Spleen (tissue), 11 donors: Measurements from ENCODE around the gene ABTB2. TPM values are rescaled to one million over a fixed set of nuclear protein-coding genes. Genes with fewer than 3 reads are reported as not detected.
A peak's percentile ranks its signal among the peaks of the same experiment; 100 is the strongest.

Experiments
- DNase-seq: peaks from one replicate; pipeline ENCODE4 v3.0.0-alpha.2; 2020
- H3K27ac ChIP-seq, 8 donors: fragments of 200-600 bp; sonication (generic) in 7 of 8; 1 replicate in 4 of 8; 2 replicates in 4 of 8; pipeline versions ENCODE4 v1.5.0 to v1.8.0; 2016 to 2021; ENCODE audit warnings: inconsistent platforms in 4 of 8, mild to moderate bottlenecking in 4 of 8, moderate library complexity in 1 of 8
- H3K27me3 ChIP-seq, 7 donors: fragments of 200-600 bp; sonication (generic) in 6 of 7; replicated peaks in 1 of 7; 1 replicate in 4 of 7; 2 replicates in 3 of 7; pipeline versions ENCODE4 v1.5.0 to v1.8.0; 2016 to 2021; ENCODE audit warnings: inconsistent platforms in 3 of 7, mild to moderate bottlenecking in 1 of 7
- H3K36me3 ChIP-seq, 6 donors: fragments of 200-600 bp; sonication (generic) in 5 of 6; 1 replicate in 4 of 6; 2 replicates in 2 of 6; pipeline versions ENCODE4 v1.5.0 to v1.8.0; 2016 to 2021; ENCODE audit warnings: inconsistent platforms in 2 of 6
- H3K4me1 ChIP-seq, 6 donors: fragments of 200-600 bp; sonication (generic) in 5 of 6; 1 replicate in 3 of 6; 2 replicates in 3 of 6; pipeline versions ENCODE4 v1.5.0 to v1.8.0; 2016 to 2021; ENCODE audit warnings: inconsistent platforms in 3 of 6
- H3K4me3 ChIP-seq, 8 donors: fragments of 200-600 bp; sonication (generic) in 7 of 8; 1 replicate in 4 of 8; 2 replicates in 4 of 8; pipeline versions ENCODE4 v1.5.0 to v1.8.0; 2016 to 2021; ENCODE audit warnings: inconsistent platforms in 4 of 8, mild to moderate bottlenecking in 4 of 8, moderate library complexity in 2 of 8
- H3K9me3 ChIP-seq, 8 donors: fragments of 200-600 bp; sonication (generic) in 7 of 8; 1 replicate in 4 of 8; 2 replicates in 4 of 8; pipeline versions ENCODE4 v1.5.0 to v1.8.0; 2016 to 2021; ENCODE audit warnings: inconsistent platforms in 4 of 8
- POLR2A ChIP-seq, 3 donors: fragments of 450-650 bp; IDR thresholded peaks; one replicate each; pipeline ENCODE4 v1.5.1; 2017; ENCODE audit warnings: antibody characterized with exemption in 3 of 3, mild to moderate bottlenecking in 1 of 3
- POLR2AphosphoS5 ChIP-seq, 3 donors: sonication (generic); formaldehyde crosslinking; IDR thresholded peaks; one replicate each; pipeline ENCODE4 v1.5.1; 2017; ENCODE audit warnings: antibody characterized with exemption in 3 of 3
- WGBS, 5 donors: extraction: QIAGEN DNeasy Blood & Tissue Kit in 3 of 5; methylation state at CpG; one replicate each; pipeline versions ENCODE4 v1.1.5 to v1.1.7; 2013 to 2018; 5-methylcytosine and 5-hydroxymethylcytosine counted together
- intact Hi-C: fragments of 100-400 bp; cut with DNase I; formaldehyde crosslinking; loops from one replicate; pipeline ENCODE4 v1.15.0; 2023; ENCODE audit warnings: low total_unique reads
- polyA plus RNA-seq, 3 donors: library from polyadenylated mRNA; stranded (reverse); fragments of 200-250 nt; gene quantifications; one replicate each; pipeline ENCODE4 v1.2.1, GENCODE V29; 2013
- total RNA-seq, 7 donors: library from RNA; depleted of rRNA in 3 of 7; stranded (reverse); fragments of >200 nt in 3 of 7; fragmentation: NEBNext Ultra II Directional in 4 of 7; extraction: Animal tissue kit (Norgen Biotek cat#: 25700) in 4 of 7; gene quantifications; one replicate each; pipeline versions ENCODE4 v1.1.0 to v1.2.1, GENCODE V29; 2016 to 2021
- TF ChIP-seq, protein P1 (sequence below), 11 experiments: fragments of 200-600 bp in 7 of 11; fragments of 450-650 bp in 4 of 11; sonication (generic) in 4 of 11; IDR thresholded peaks in 8 of 11; conservative IDR thresholded peaks in 3 of 11; 1 replicate in 7 of 11; 2 replicates in 4 of 11; pipeline versions ENCODE4 v1.4.0 to v1.8.0; 2016 to 2021; ENCODE audit warnings: antibody characterized with exemption in 11 of 11, inconsistent platforms in 4 of 11, mild to moderate bottlenecking in 1 of 11
- donor health status: healthy with polysubstance abuse.
- donor health status: DM: no; HTN: no; CAD: no; lungs with moderate emphysema.
- donor health status: DM: no; HTN: no; CAD: no.
- donor health status: Bipolar disorder and iron deficiency.
- donor health status: healthy.
- donor health status: DM: no; HTN: no; CAD: no.
- donor health status: DM: yes; HTN: yes; CAD: no.

The ABTB2 gene
- total and polyA plus RNA-seq, 10 donors, result 0.41 to 2.9 (median 1.7) TPM

DNA sequence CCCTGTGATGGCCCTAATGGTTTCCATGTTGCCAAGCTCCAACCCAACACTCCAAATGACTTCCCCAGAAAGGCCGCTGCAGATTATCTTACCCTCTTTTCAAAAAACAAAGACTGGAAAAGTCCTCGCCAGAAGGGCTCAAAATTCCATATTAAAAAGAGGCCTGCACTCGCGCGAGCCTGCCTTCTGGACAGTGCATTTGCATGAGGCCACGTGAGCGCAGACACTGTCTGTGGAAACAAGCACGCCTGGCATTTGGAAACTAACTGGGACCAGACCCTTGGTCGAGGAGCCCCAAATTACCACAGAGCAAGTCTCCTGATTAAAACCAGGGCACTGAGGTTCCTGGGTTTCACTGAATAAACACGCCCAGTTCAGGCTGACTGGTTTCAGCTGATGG, 42.9 kb downstream of the ABTB2 start:
- DNase-seq, result no peak
- WGBS, 5 donors, result 85 to 93% (median 88%) methylated on average over 10 of the region's 10 CpGs
- Histone ChIP-seq H3K27me3 (no peaks in the 10 kb centered on the region), H3K4me1 (peaks cover 0 to 11% (median 0%) of the 10 kb centered on the region in 6 donors), H3K36me3 (no peaks in the 10 kb centered on the region), H3K9me3 (no peaks in the 10 kb centered on the region), H3K4me3 (no peak overlapping the region), H3K27ac (no peak overlapping the region)
- TF ChIP-seq POLR2A (IDR thresholded peaks at IDR 0.05) (no peak), POLR2AphosphoS5 (IDR thresholded peaks at IDR 0.05) (no peak)
- TF ChIP-seq, protein P1, sequence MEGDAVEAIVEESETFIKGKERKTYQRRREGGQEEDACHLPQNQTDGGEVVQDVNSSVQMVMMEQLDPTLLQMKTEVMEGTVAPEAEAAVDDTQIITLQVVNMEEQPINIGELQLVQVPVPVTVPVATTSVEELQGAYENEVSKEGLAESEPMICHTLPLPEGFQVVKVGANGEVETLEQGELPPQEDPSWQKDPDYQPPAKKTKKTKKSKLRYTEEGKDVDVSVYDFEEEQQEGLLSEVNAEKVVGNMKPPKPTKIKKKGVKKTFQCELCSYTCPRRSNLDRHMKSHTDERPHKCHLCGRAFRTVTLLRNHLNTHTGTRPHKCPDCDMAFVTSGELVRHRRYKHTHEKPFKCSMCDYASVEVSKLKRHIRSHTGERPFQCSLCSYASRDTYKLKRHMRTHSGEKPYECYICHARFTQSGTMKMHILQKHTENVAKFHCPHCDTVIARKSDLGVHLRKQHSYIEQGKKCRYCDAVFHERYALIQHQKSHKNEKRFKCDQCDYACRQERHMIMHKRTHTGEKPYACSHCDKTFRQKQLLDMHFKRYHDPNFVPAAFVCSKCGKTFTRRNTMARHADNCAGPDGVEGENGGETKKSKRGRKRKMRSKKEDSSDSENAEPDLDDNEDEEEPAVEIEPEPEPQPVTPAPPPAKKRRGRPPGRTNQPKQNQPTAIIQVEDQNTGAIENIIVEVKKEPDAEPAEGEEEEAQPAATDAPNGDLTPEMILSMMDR (IDR thresholded peaks at IDR 0.05 in 8 of 11, conservative IDR thresholded peaks at IDR 0.05 in 3 of 11), result no peak
- intact Hi-C loops, result no loop called here

DNA sequence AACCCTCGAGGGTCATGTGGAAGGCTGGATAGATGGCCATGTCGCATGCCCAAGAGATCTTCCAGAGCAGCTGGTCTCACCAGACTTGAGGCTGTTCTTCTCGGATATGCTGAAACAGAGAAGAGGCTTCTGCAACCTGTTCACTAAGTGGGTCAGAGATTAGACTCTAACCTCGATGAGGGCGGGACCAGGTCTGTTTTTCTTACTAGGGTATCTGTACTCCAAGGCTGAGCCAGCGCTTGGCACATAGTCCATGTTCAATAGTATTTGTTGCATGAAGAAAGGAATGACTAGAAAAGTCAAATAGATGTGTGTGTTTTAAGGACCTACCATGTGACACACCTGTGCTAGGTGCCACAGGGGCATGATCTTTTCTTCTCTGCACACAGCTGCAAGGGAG, 43.6 kb downstream of the ABTB2 start:
- Histone ChIP-seq H3K27ac (no peak overlapping the region), H3K4me3 (no peak overlapping the region), H3K4me1 (peaks cover 0 to 17% (median 0%) of the 10 kb centered on the region in 6 donors), H3K27me3 (no peaks in the 10 kb centered on the region), H3K36me3 (no peaks in the 10 kb centered on the region), H3K9me3 (no peaks in the 10 kb centered on the region)
- intact Hi-C loops, result no loop called here
- WGBS, 5 donors, result 86 to 96% (median 90%) methylated on average over 6 of the region's 6 CpGs
- no peak for DNase-seq
- TF ChIP-seq POLR2AphosphoS5 (IDR thresholded peaks at IDR 0.05) (no peak), POLR2A (IDR thresholded peaks at IDR 0.05) (no peak)
- TF ChIP-seq, protein P1 (IDR thresholded peaks at IDR 0.05 in 8 of 11, conservative IDR thresholded peaks at IDR 0.05 in 3 of 11), result no peak

DNA sequence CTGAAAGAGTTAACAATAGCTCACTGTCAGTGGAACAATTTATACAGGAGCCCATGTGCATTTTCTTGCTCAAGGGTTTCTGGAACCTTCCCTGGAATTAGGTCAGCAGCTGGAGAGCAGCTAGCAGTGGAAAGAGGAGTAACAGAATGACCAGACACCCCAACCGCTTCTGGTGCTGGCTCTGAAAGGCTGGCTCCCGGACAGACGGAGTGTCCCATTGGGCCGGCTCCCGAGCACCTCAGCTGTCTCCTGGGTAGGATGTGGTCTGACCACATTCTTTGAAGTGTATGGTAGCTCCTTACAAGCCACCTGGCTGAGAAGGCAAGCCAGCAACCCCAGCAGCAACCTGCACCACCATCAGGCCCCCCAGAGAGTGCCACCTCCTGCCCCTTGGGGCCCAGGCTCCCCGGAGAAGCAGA, 44.7 kb downstream of the ABTB2 start:
- Histone ChIP-seq H3K27ac (no peak overlapping the region), H3K27me3 (no peaks in the 10 kb centered on the region), H3K36me3 (no peaks in the 10 kb centered on the region), H3K9me3 (no peaks in the 10 kb centered on the region), H3K4me3 (no peak overlapping the region), H3K4me1 (peaks cover 0 to 20% (median 2%) of the 10 kb centered on the region in 6 donors)
- intact Hi-C loops, result no loop called here
- TF ChIP-seq POLR2A (IDR thresholded peaks at IDR 0.05) (no peak), POLR2AphosphoS5 (IDR thresholded peaks at IDR 0.05) (peak in 1 of 3 donors; percentile 17)
- no peak for DNase-seq
- WGBS, 5 donors, result 26 to 61% (median 53%) methylated on average over 4 to 6 of the region's 6 CpGs

DNA sequence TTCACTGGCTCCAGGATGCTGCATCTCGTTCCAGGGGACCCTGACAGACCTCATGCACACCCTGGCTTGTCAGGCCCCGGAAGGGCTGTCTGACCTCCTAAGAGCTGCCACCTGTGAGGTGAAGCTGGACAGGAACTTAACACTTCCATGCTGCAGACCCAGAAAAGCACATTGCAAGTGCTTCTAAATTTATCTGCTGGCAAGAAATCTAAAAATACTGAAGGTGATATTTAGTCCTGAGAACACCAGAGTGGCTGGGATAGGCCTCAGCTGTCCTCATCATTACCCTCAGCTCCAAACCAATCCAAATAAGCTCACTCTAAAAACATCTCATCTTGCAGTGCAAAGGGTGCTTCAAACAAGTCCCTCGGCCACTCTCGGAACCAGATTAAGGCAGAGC, 46.7 kb downstream of the ABTB2 start:
- 80 to 94% (median 85%) methylated on average over 2 to 4 of the region's 4 CpGs for WGBS, 5 donors

More for the DNA sequence above, 46.7 kb downstream of the ABTB2 start:
- no peak for DNase-seq
- H3K4me1 ChIP-seq, result peaks cover 0 to 20% (median 2%) of the 10 kb centered on the region in 6 donors
- no peaks in the 10 kb centered on the region for H3K36me3 ChIP-seq
- H3K27ac ChIP-seq, result no peak overlapping the region
- no peaks in the 10 kb centered on the region for H3K9me3 ChIP-seq
- no peaks in the 10 kb centered on the region for H3K27me3 ChIP-seq
- intact Hi-C loops, result no loop called here
- TF ChIP-seq, protein P1 (IDR thresholded peaks at IDR 0.05 in 8 of 11, conservative IDR thresholded peaks at IDR 0.05 in 3 of 11), result no peak
- TF ChIP-seq POLR2AphosphoS5 (IDR thresholded peaks at IDR 0.05), result no peak
- no peak for TF ChIP-seq POLR2A (IDR thresholded peaks at IDR 0.05)
- no peak overlapping the region for H3K4me3 ChIP-seq
